Neural cell (in vitro differentiated cells): Measurements from ENCODE around the gene SMIM22. TPM values are rescaled to one million over a fixed set of nuclear protein-coding genes. Genes with fewer than 3 reads are reported as not detected.

ENCODE experiments used
- H2AFZ ChIP-seq: fragments of 200-600, 300-800 bp; sonication (generic), shearing (Covaris generic); 2 replicates; pipeline ENCODE4 v1.6.0; 2014; ENCODE audit warnings: low read depth, mild to moderate bottlenecking, antibody characterized with exemption, low read length, moderate library complexity
- H3F3A ChIP-seq: fragments of 200-600 bp; shearing (Covaris generic); 2 replicates; pipeline ENCODE4 v1.6.1; 2016; ENCODE audit warnings: mild to moderate bottlenecking, moderate library complexity, mixed read lengths, antibody characterized with exemption, low read length; ENCODE audit not compliant: insufficient read depth, poor library complexity, severe bottlenecking
- H3K27ac ChIP-seq: fragments of 200-600, 300-800 bp; sonication (generic), shearing (Covaris generic); 2 replicates; pipeline ENCODE4 v1.5.1; 2014; ENCODE audit warnings: mild to moderate bottlenecking, low read length, moderate library complexity
- H3K27me3 ChIP-seq: fragments of 300-800, 200-600 bp; sonication (generic), shearing (Covaris generic); 2 replicates; pipeline ENCODE4 v1.6.0; 2014; ENCODE audit warnings: mild to moderate bottlenecking, low read depth, low read length, moderate library complexity; ENCODE audit not compliant: insufficient read depth
- H3K36me3 ChIP-seq: fragments of 300-800, 200-600 bp; sonication (generic), shearing (Covaris generic); 2 replicates; pipeline ENCODE4 v1.5.1; 2014; ENCODE audit warnings: mild to moderate bottlenecking, antibody characterized with exemption, low read length, moderate library complexity; ENCODE audit not compliant: insufficient read depth
- H3K4me2 ChIP-seq: fragments of 300-800, 200-600 bp; sonication (generic), shearing (Covaris generic); 2 replicates; pipeline ENCODE4 v1.6.0; 2014; ENCODE audit warnings: mild to moderate bottlenecking, low read length
- H3K4me3 ChIP-seq: fragments of 300-800, 200-600 bp; sonication (generic), shearing (Covaris generic); 2 replicates; pipeline ENCODE4 v1.5.1; 2014; ENCODE audit warnings: mild to moderate bottlenecking, low read length, moderate library complexity
- H3K79me2 ChIP-seq: fragments of 200-600 bp; shearing (Covaris generic); replicated peaks from 2 replicates; pipeline ENCODE4 v1.6.0; 2014; ENCODE audit warnings: mild to moderate bottlenecking, low read length, moderate library complexity; ENCODE audit not compliant: insufficient read depth
- H3K9ac ChIP-seq: fragments of 300-800, 200-600 bp; sonication (generic), shearing (Covaris generic); 2 replicates; pipeline ENCODE4 v1.6.1; 2016; ENCODE audit warnings: mild to moderate bottlenecking, low read length, mixed read lengths
- H3K9me2 ChIP-seq: fragments of 200-600 bp; shearing (Covaris generic); 2 replicates; pipeline ENCODE4 v1.6.1; 2016; ENCODE audit warnings: mild to moderate bottlenecking, low read length, mixed read lengths; ENCODE audit not compliant: insufficient read depth
- H3K9me3 ChIP-seq: fragments of 200-600, 300-800 bp; sonication (generic), shearing (Covaris generic); 2 replicates; pipeline ENCODE4 v1.6.1; 2016; ENCODE audit warnings: mild to moderate bottlenecking, mixed run types, low read length, moderate library complexity, mixed read lengths
- H4K20me1 ChIP-seq: fragments of 200-600 bp; shearing (Covaris generic); 2 replicates; pipeline ENCODE4 v1.6.1; 2016; ENCODE audit warnings: mild to moderate bottlenecking, mixed run types; ENCODE audit not compliant: insufficient read depth
- EP300 ChIP-seq: fragments of 450-650 bp; conservative IDR thresholded peaks from 2 replicates; pipeline ENCODE4 v1.6.1; 2014; ENCODE audit warnings: antibody characterized with exemption, mild to moderate bottlenecking, moderate library complexity; ENCODE audit not compliant: poor library complexity, severe bottlenecking
- EZH2 ChIP-seq: fragments of 200-600, 300-800 bp; shearing (Covaris generic), sonication (generic); IDR thresholded peaks from 2 replicates; pipeline ENCODE4 v1.6.1; 2014; ENCODE audit warnings: antibody characterized with exemption, low read length, borderline replicate concordance, mild to moderate bottlenecking; ENCODE audit not compliant: insufficient read depth, poor library complexity, severe bottlenecking
- MXI1 ChIP-seq: fragments of 450-650 bp; conservative IDR thresholded peaks from 2 replicates; pipeline ENCODE4 v1.6.1; 2014; ENCODE audit warnings: antibody characterized with exemption, mild to moderate bottlenecking; ENCODE audit not compliant: poor library complexity, severe bottlenecking
- POLR2AphosphoS5 ChIP-seq: IDR thresholded peaks from 2 replicates; pipeline ENCODE4 v1.6.1; 2012
- RAD21 ChIP-seq: fragments of 450-650 bp; conservative IDR thresholded peaks from 2 replicates; pipeline ENCODE4 v1.6.1; 2014; ENCODE audit warnings: antibody characterized with exemption, mild to moderate bottlenecking, moderate library complexity
- REST ChIP-seq: IDR thresholded peaks from 2 replicates; pipeline ENCODE4 v1.6.1; 2012; ENCODE audit warnings: borderline replicate concordance
- SMC3 ChIP-seq: fragments of 450-650 bp; conservative IDR thresholded peaks from 2 replicates; pipeline ENCODE4 v1.6.1; 2014; ENCODE audit warnings: antibody characterized with exemption, mild to moderate bottlenecking, moderate library complexity; ENCODE audit not compliant: poor library complexity
- TAF1 ChIP-seq: IDR thresholded peaks from 2 replicates; pipeline ENCODE4 v1.6.1; 2012; ENCODE audit warnings: low read depth
- polyA plus RNA-seq: library from polyadenylated mRNA; depleted of rRNA; stranded (reverse); fragments of >200 nt; gene quantifications from 2 replicates; pipeline ENCODE4 v1.2.3, GENCODE V29; 2014
- TF ChIP-seq, protein P1 (sequence below): fragments of 450-650 bp; IDR thresholded peaks from 2 replicates; pipeline ENCODE4 v1.5.1; 2014; ENCODE audit warnings: antibody characterized with exemption, mild to moderate bottlenecking, moderate library complexity; ENCODE audit not compliant: poor library complexity, severe bottlenecking

The SMIM22 gene
- polyA plus RNA-seq, 1 donor from 2014 or later: not detected

GRCh38 chr16:4798456-4798855 is 3.3 kb downstream of the SMIM22 start:
- no peaks in the 10 kb centered on the region for H3K9me3 ChIP-seq
- no peak overlapping the region for H3K9ac ChIP-seq
- H3F3A ChIP-seq: no peaks in the 10 kb centered on the region
- H2AFZ ChIP-seq: no peak overlapping the region
- no peak overlapping the region for H3K4me2 ChIP-seq
- H3K27me3 ChIP-seq: no peaks in the 10 kb centered on the region
- no peaks in the 10 kb centered on the region for H3K9me2 ChIP-seq
- no peaks in the 10 kb centered on the region for H3K79me2 ChIP-seq
- H3K27ac ChIP-seq: no peak overlapping the region
- H4K20me1 ChIP-seq: no peaks in the 10 kb centered on the region
- no peak for TF ChIP-seq MXI1
- TF ChIP-seq REST: no peak
- no peak for TF ChIP-seq POLR2AphosphoS5
- TF ChIP-seq SMC3: no peak
- TF ChIP-seq TAF1: no peak
- no peak for TF ChIP-seq EP300
- TF ChIP-seq, protein P1, sequence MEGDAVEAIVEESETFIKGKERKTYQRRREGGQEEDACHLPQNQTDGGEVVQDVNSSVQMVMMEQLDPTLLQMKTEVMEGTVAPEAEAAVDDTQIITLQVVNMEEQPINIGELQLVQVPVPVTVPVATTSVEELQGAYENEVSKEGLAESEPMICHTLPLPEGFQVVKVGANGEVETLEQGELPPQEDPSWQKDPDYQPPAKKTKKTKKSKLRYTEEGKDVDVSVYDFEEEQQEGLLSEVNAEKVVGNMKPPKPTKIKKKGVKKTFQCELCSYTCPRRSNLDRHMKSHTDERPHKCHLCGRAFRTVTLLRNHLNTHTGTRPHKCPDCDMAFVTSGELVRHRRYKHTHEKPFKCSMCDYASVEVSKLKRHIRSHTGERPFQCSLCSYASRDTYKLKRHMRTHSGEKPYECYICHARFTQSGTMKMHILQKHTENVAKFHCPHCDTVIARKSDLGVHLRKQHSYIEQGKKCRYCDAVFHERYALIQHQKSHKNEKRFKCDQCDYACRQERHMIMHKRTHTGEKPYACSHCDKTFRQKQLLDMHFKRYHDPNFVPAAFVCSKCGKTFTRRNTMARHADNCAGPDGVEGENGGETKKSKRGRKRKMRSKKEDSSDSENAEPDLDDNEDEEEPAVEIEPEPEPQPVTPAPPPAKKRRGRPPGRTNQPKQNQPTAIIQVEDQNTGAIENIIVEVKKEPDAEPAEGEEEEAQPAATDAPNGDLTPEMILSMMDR: no peak
- TF ChIP-seq EZH2: no peak
- TF ChIP-seq RAD21: no peak
- no peaks in the 10 kb centered on the region for H3K36me3 ChIP-seq
- no peak overlapping the region for H3K4me3 ChIP-seq

DNA sequence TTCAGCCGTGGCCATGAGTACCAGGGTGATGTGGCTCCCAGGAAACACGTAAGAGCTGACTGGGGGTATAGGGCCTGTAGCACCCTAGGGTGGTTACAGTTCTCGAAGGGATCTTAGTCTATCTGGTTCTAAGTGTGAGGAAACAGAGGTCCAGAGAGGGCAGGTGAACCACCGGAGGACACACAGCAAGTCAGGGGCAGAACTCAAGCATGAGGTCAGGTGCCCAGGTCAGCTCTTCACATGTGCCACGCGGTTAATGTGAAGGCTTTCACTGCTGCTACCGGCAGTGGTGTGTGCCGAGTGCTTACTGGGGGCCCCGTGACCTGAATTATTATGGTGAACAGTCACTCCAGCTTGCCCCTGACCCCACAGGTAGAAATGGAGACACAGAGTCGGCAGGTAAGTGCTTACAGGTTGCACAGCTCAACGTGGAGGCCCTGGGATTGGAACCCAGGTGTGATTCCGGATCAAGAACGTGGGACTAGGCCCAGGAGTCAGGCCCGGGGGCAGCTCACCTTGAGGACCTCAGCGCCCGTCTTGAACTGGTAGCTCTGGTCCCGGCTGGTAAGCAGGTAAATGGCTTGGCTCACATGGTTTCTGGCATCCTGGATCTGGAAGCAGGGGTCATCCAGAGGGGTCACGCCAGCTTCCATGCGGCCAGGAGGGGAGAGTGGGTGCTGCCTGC is 4.1 kb downstream of the SMIM22 start:
- Histone ChIP-seq H3K36me3 (no peaks in the 10 kb centered on the region), H3F3A (no peaks in the 10 kb centered on the region), H3K4me2 (no peak overlapping the region), H3K4me3 (no peak overlapping the region), H3K79me2 (no peaks in the 10 kb centered on the region), H4K20me1 (no peaks in the 10 kb centered on the region), H3K9ac (no peak overlapping the region), H3K27ac (no peak overlapping the region), H2AFZ (no peak overlapping the region), H3K9me2 (no peaks in the 10 kb centered on the region), H3K9me3 (no peaks in the 10 kb centered on the region), H3K27me3 (no peaks in the 10 kb centered on the region)
- TF ChIP-seq EZH2 (no peak), TAF1 (no peak), REST (no peak), MXI1 (no peak), SMC3 (no peak), POLR2AphosphoS5 (no peak), EP300 (no peak)
- TF ChIP-seq, protein P1: no peak
